Nucleus accumbens (tissue), 56 donors: ENCODE data around the gene ISLR.

Experiments
- DNase-seq, 56 donors: peaks; one replicate each; lab custom pipeline; 2025; lab: John Stamatoyannopoulos, UW

ISLR gene

GRCh38 chr15:74208901-74209559 is 35.5 kb downstream of the ISLR start:
- DNase-seq: no peak

- DNase-seq: no peak
Observed at GRCh38 chr15:74209560-74209958, 36.0 kb downstream of the ISLR start.

- no peak for DNase-seq
Observed at GRCh38 chr15:74209997-74210671, 36.6 kb downstream of the ISLR start.

- DNase-seq: no peak
Observed at GRCh38 chr15:74210729-74211128, 37.2 kb downstream of the ISLR start.

- DNase-seq: no peak
Observed at GRCh38 chr15:74211656-74212055, 38.1 kb downstream of the ISLR start.

- DNase-seq: no peak
Observed at GRCh38 chr15:74212494-74212893, 39.0 kb downstream of the ISLR start.

GRCh38 chr15:74213858-74214284 is 40.4 kb downstream of the ISLR start:
- no peak for DNase-seq

- DNase-seq: no peak
Observed at GRCh38 chr15:74214324-74215021, 41.0 kb downstream of the ISLR start.

- DNase-seq: no peak
Observed at GRCh38 chr15:74215958-74216357, 42.4 kb downstream of the ISLR start.

GRCh38 chr15:74216949-74217348 is 43.4 kb downstream of the ISLR start:
- no peak for DNase-seq

- no peak for DNase-seq
Observed at GRCh38 chr15:74217907-74218885, 44.7 kb downstream of the ISLR start.

- DNase-seq: no peak
Observed at GRCh38 chr15:74220475-74221248, 47.2 kb downstream of the ISLR start.

- no peak for DNase-seq
Observed at GRCh38 chr15:74221399-74222239, 48.1 kb downstream of the ISLR start.

- peak in 2 of 56 donors; percentile 12 to 26 for DNase-seq
Observed at GRCh38 chr15:74222240-74223119, 49.0 kb downstream of the ISLR start.

- no peak for DNase-seq
Observed at GRCh38 chr15:74225928-74226327, 52.4 kb downstream of the ISLR start.
